HL-60 (cell line): Measurements from ENCODE around the gene SLC49A4.

Experiments
- GABPA ChIP-seq: IDR thresholded peaks from 2 replicates; pipeline ENCODE4 v1.6.1; 2012; ENCODE audit warnings: low read depth
- POLR2AphosphoS5 ChIP-seq: IDR thresholded peaks from 2 replicates; pipeline ENCODE4 v1.6.1; 2012; ENCODE audit warnings: low read depth
- SPI1 ChIP-seq: IDR thresholded peaks from 2 replicates; pipeline ENCODE4 v1.6.1; 2012; ENCODE audit warnings: low read depth, mild to moderate bottlenecking, borderline replicate concordance
- TF ChIP-seq, protein P1 (sequence below): IDR thresholded peaks from one replicate; pipeline ENCODE4 v1.5.1; 2011; ENCODE audit warnings: low read length, control low read depth, inconsistent platforms; ENCODE audit not compliant: insufficient read depth
- TF ChIP-seq, protein P2 (sequence below): IDR thresholded peaks from 2 replicates; pipeline ENCODE4 v1.6.1; 2012; ENCODE audit warnings: low read depth; ENCODE audit not compliant: insufficient replicate concordance

DNA sequence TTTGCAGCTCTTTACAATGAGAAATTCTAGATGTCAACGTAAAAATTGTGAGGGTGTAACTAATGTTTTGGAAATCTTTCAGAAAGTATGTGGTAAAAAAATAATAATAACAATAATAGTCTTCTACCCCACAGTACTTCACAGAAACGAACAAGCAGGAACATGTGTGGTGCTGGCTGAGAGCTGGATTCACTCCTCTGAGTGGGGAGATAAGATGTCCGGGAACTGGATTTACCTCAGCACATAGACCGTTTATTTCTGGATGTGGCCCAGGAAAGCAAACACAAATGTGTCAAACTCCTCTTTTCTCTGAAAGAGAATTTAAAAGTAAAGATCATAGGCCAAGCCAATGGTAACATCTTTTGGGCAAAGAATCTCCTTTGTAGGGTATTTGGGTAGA, 103.4 kb downstream of the SLC49A4 start:
- TF ChIP-seq, protein P1, sequence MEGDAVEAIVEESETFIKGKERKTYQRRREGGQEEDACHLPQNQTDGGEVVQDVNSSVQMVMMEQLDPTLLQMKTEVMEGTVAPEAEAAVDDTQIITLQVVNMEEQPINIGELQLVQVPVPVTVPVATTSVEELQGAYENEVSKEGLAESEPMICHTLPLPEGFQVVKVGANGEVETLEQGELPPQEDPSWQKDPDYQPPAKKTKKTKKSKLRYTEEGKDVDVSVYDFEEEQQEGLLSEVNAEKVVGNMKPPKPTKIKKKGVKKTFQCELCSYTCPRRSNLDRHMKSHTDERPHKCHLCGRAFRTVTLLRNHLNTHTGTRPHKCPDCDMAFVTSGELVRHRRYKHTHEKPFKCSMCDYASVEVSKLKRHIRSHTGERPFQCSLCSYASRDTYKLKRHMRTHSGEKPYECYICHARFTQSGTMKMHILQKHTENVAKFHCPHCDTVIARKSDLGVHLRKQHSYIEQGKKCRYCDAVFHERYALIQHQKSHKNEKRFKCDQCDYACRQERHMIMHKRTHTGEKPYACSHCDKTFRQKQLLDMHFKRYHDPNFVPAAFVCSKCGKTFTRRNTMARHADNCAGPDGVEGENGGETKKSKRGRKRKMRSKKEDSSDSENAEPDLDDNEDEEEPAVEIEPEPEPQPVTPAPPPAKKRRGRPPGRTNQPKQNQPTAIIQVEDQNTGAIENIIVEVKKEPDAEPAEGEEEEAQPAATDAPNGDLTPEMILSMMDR, result no peak
- TF ChIP-seq SPI1 (no peak), GABPA (no peak), POLR2AphosphoS5 (no peak)
- TF ChIP-seq, protein P2, sequence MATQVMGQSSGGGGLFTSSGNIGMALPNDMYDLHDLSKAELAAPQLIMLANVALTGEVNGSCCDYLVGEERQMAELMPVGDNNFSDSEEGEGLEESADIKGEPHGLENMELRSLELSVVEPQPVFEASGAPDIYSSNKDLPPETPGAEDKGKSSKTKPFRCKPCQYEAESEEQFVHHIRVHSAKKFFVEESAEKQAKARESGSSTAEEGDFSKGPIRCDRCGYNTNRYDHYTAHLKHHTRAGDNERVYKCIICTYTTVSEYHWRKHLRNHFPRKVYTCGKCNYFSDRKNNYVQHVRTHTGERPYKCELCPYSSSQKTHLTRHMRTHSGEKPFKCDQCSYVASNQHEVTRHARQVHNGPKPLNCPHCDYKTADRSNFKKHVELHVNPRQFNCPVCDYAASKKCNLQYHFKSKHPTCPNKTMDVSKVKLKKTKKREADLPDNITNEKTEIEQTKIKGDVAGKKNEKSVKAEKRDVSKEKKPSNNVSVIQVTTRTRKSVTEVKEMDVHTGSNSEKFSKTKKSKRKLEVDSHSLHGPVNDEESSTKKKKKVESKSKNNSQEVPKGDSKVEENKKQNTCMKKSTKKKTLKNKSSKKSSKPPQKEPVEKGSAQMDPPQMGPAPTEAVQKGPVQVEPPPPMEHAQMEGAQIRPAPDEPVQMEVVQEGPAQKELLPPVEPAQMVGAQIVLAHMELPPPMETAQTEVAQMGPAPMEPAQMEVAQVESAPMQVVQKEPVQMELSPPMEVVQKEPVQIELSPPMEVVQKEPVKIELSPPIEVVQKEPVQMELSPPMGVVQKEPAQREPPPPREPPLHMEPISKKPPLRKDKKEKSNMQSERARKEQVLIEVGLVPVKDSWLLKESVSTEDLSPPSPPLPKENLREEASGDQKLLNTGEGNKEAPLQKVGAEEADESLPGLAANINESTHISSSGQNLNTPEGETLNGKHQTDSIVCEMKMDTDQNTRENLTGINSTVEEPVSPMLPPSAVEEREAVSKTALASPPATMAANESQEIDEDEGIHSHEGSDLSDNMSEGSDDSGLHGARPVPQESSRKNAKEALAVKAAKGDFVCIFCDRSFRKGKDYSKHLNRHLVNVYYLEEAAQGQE, result no peak
